ENCODE data around the gene POLR1H.
A peak's percentile ranks its signal among the peaks of the same experiment; 100 is the strongest.

- TF ChIP-seq CTCF (IDR thresholded peaks at IDR 0.05) (no peak), POLR2A (IDR thresholded peaks at IDR 0.05) (peak; percentile 75), POLR2AphosphoS5 (IDR thresholded peaks at IDR 0.05) (peak in 2 of 3 donors; percentile 78 to 87)
Observed at GRCh38 chr6:30113003-30113759, 52.1 kb downstream of the POLR1H start, which contains the start of gene TRIM31.

Data from transverse colon (tissue), 4 donors.